Frontal cortex (tissue), 4 donors: Measurements from ENCODE around the gene SESN2. TPM values are rescaled to one million over a fixed set of nuclear protein-coding genes. Genes with fewer than 3 reads are reported as not detected.

ENCODE experiments used
- DNase-seq, 2 donors: peaks; one replicate each; pipeline ENCODE4 v3.0.0; 2012; ENCODE audit warnings: low spot score in 2 of 2
- FAIRE-seq: peaks from 2 replicates; lab custom pipeline; 2012; peaks lifted over from hg19 to GRCh38; lab: Jason Lieb, UNC
- total RNA-seq: library from RNA; depleted of rRNA; stranded (reverse); fragments of >200 nt; gene quantifications from one replicate; pipeline ENCODE4 v1.2.3, GENCODE V29; 2014
- donor health status: control.
- donor health status: control.
- donor health status: control.

The SESN2 gene
- total RNA-seq, 1 donor from 2014 or later, result 4.5 TPM

DNA sequence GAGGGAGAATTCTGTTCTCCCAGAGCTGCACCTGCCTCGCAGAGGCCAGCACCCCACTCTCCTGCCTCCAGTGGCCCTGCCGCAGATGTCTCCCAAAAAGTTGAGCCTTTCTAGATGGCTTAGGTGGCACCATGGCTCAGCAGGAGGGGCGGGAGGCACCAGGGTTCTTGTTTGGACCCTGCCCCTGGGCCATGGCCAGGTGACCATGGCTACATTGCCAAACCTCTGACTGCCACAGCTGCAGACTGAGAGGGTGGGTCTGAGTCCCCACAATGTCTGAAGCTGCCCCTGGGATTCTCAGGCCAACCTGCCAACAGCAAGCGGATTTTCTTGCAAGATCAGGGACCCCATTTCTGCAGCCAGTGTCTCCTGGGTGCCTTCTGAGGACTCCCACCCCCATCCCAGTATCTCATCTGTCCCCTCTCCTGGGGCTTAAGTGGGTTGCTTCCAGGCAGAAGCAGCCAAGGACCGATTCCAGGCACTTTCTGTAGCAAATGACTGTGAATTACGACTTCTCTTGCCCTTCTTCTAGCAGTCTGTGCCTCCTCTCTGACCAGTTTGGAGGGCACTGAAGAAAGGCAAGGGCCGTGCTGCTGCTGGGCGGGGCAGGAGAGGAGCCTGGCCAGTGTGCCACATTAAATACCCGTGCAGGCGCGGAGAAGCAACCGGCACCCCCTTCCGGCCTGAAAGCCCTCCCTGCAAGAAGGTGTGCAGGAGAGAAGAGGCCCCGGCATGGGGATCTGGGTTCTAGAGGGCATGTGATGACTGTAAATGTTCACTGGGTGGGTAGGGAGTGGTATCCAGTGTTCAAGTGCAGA, 22.5 kb downstream of the SESN2 start:
- FAIRE-seq, result no peak

DNA sequence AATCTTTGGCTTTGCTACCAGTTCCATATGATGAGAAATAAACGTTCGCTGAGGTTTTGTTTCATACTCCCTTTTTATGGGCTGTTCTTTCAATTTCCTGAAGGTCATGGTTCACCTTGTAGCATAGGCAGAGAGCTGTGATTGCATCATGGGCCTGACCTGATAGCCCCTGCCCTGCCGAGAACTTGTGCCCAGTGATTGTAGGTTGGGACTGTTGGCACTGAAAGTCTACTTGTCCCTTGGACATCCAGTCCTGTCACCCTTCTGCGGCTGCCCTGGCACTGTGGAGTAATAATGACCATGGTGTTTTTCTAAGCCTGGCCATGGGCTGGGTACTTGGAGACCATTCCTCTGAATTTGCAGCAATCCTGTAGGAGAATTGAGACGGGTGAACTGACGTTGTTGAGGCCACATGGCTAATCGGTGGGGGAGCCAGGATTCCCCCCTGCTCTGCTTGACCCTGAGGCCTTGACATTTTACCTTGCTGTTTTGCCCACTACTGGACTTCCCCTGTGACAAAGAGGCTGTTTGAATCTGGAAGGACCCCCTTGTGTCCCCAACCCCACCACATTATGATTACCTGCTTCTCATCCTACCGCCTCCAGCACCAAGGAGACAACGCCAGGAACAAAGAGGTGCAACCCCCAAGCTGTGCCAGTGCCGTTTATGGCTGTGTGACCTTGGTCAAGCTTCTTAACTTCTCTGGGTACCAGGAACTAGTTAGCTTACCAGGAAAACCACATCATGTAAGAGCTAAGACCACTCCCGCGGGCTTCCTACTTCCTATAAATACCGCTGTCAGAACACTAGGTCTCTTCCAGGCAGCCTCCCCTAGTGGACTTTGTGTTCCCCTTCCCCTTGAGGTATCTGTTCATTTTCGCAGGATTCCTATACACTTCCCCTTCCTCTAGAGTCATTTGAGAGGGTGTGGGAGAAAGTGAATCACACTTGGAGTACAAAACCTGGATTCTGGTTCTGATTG, 23.4 kb downstream of the SESN2 start:
- DNase-seq, result no peak

More for the DNA sequence above, 22.5 kb downstream of the SESN2 start:
- DNase-seq, result no peak

GRCh38 chr1:28286111-28286510, 26.8 kb downstream of the SESN2 start:
- FAIRE-seq, result no peak
- no peak for DNase-seq

More for the DNA sequence above, 23.4 kb downstream of the SESN2 start:
- FAIRE-seq, result no peak

GRCh38 chr1:28288487-28288886, 29.2 kb downstream of the SESN2 start:
- DNase-seq (no peak), FAIRE-seq (no peak)

DNA sequence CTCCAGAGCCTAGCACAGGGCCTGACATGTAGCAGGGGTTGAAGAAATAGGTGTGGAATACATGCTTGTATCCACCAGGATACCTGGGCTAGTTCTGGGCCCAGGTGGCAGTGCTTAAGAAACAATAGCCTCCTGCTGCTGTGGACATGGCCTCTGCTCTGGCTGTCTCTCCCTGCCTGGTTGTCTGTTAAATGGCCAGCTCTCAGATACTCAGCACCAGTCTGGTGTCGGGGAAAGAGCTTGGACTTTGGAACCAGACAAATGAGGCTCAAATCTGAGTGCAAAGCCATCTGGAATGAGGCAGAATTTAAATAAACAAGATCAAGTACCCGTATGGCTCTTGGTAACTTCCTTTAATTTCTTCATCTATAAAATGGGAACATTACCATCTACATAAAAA, 31.5 kb downstream of the SESN2 start:
- FAIRE-seq, result no peak
- DNase-seq, result no peak

DNA sequence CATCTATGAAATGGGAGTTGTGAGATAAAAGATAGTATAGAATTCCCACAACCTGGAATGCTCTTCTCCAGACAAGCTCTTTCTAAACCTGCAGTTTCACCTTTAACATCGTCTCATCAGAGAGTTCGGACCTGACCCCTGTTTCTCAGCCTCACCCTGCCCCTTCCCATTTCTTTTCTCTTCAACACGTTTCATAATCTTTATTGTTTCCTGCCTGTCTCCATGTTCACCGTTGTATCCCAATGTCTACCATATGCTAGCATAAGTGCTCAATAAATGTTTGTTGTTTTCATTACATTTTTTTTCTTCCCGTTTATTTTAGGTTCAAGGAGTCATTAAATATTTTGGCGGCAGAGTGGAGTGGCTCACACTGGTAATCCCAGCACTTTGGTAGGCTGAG, 32.4 kb downstream of the SESN2 start:
- FAIRE-seq (no peak), DNase-seq (no peak)

DNA sequence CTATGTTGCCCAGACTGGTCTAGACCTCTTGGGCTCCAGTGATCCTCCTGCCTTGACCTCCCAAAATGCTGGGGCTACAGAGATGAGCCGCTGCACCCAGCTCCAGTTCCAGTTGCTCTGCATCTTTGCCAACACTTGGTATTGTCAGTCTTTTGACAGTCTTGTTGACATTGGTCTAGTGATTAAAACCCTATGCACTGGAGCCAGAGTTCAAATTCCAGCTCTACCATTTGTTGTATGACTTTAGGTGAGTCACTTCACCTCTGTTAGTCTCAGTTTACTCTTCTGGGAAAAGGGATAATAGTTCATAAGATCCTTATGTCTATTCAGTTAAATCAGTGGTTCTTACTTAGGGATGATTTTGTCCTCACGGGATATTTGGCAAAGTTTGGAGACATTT, 36.6 kb downstream of the SESN2 start:
- DNase-seq (no peak), FAIRE-seq (no peak)

DNA sequence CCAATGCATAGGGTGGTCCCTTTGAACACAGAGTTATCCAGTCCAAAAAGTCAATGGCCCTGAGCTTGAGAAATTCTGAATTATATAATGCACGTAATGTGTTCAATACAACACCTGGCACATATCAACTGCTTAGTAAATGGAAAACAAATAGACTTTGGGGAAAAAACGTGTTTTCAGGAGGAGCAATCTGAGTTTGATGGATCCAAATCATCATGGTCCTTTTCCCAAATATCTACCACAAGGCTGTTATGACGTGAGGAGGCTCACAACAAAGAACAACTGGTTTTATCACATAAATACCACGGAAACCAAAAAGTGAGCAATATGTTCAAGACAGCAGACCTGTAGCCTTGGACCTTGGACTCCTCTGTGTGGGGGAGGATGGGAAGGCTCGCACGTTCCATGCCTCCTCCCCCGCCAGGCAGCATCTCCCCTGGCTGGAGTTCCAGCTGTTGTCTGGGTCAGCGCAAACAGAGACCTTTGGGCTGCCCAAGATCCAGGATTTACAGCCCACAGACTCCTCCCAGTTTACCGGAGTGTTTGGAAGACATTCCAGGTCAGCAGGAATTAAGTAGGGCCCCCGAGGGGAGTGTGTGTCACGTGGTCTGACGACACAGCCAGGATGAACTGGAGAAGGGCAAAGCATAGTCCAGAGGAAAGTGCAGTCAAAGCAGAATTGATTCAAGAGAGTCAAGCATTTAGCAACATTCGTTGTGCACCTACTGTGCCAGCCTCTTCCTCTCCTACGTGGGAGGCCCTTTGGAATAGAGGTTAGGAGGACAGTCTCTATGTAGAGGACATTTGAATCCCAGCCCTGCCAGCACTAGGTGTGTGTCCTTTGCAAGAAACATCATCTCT, 37.3 kb downstream of the SESN2 start:
- no peak for DNase-seq
- no peak for FAIRE-seq

GRCh38 chr1:28297826-28298225, 38.5 kb downstream of the SESN2 start:
- FAIRE-seq, result no peak

DNA sequence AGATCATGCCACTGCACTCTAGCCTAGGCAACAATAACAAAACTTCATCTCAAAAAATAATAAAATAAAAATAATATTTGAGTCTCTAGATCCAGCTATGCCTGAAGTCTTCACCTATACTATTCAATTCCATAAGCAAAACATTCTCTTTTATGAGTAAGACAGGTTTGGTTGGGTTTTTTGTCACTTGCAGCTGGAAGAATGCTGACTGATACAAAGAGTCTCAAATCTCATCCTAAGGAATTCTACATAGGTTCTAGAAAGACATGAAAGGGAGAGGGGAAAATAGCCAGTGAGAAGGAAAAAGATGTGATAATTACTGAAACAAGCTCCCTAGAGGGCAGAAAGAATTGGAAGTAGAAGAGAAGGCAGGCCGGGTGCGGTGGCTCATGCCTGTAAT, 39.1 kb downstream of the SESN2 start:
- no peak for DNase-seq
- FAIRE-seq, result no peak

More at GRCh38 chr1:28297826-28298225, 38.5 kb downstream of the SESN2 start:
- DNase-seq, result no peak

DNA sequence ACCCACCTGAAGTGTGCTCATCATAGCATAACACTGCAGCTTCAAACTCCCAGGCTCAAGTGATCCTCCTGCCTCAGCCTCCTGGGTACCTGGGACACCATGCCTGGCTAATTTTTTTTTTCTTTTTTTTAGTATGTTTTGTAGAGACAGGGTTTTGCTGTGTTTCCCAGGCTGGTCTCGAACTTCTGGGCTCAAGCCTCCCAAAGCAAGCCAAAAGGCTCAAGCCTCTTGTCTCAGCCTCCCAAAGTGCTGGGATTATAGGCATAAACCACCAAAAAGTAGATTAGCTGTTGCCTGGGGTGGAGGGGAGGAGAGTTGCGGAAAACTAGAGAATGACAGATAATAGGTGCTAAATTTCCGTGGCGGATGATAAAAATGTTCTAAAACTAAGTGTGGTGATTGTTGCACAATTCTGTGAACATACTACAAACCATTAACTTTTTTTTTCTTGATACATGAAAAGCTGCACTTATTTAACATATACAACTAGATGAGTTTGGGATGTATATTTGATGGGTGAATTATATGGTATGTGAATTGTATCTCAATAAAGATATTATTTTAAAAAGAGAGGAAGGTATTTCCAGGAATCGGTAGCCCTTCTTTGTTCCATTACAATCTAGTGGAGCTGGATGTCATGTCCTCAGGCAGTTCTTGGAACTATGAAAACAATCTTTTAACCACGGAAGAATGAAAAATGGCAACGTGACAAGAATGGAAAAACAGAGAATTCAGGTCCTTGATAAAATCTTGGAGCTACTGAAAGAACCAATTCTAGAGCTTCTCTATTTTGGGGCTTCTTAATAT, 42.3 kb downstream of the SESN2 start:
- no peak for FAIRE-seq
- no peak for DNase-seq

GRCh38 chr1:28302247-28302646, 42.9 kb downstream of the SESN2 start:
- DNase-seq (no peak), FAIRE-seq (no peak)

DNA sequence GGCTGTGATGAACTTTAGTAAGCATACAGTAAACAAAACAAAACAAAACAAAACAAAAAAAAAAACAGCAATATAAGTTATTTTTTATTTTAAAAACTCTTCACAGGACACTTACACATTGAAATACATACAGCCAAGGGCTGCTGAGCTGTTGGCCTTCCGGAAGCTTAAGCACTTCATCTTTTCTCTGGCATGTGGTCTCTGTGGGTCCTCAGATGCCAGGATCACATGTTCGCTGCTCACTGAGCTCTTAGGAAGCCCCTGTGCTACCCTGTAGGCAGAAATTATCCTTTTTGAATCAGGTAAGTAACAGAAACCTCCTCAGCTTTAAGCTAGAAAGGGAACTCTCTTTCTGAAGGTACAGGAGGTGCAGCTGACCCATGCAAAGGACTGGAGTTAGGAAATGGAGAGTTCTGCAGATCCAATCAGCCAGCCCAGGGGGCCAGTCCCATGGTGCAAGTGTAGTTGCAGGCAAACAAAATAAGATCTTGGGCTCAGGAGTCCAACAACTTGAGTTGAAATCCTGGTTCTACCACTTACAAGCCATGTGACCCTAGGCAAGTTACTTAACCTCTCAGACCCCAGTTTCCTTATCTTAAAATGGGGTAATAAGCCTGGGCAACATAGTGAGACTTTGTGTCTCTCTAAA, 47.1 kb downstream of the SESN2 start:
- FAIRE-seq (no peak), DNase-seq (no peak)

DNA sequence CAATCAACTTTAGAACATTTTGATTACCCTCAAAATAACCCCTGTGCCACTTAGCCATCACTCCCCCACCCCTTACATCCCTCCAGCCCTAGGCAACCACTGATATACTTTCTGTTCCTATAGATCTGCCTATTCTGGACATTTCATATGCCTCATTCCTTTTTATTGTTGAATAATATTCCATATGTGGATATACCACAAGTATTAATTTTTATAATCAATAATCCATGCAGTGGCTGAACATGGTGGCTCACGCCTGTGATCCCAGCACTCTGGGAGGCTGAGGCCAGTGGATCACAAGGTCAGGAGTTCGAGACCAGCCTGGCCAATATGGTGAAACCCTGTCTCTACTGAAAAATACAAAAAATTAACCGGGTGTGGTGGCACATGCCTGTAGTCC, 49.4 kb downstream of the SESN2 start:
- no peak for DNase-seq
- FAIRE-seq, result no peak

DNA sequence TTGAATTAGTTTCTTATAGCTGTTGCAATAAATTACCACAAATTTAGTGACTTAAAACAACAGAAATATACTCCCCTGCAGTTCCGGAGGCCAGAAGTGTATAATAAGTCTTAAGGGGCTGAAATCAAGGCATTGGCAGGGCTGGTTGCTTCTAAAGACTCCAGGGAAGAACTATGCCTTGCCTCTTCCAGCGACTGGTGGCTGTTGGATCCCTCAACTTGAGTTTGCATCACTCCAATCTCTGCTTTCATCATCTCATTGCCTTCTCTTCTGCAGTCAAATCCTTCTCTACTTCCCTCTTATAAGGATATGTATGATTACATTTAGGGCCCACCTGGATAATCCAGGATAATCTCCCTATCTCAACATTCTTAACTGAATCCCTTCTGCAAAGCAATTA, 50.4 kb downstream of the SESN2 start:
- no peak for FAIRE-seq

DNA sequence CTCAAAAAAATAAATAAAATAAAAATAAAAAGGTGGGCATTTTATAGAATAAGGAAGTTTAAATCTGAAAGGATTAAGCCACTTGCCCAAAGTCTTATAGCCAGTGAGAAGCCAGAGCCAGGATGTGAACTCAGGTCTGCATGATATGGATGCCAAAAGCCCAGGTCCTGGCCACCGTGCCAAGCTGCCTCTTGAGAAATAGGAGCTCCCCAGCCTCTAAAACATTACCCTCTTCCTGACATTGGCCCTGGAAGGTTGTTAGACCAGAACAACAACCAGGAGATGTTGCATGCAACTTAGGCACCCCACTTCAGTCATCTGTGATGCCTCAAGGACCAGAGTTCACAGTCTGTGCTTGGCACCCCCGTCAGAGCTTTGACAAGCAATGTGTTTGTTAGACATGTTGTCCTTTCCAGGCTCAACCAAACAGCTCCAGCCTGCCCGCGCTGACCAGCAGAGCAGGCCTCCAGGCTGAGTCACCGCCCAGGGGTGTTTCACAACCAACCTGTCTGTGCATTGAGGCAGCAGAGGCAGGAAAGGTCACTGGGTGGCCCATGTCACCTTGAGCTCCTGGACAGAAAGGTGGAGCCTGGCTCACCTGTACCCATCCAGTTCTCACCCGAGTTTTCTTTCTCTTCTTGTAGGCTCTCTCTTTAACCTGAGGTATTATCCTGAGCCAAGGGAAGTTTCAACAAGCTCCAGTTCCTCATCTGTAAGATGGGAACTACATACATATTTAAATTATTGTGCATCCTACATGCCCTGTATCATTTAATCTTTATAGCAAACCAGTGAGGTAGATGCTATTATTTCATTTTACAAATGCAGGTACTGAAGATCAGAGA, 54.6 kb downstream of the SESN2 start:
- FAIRE-seq (no peak), DNase-seq (no peak)

More for the DNA sequence above, 50.4 kb downstream of the SESN2 start:
- DNase-seq, result no peak

- DNase-seq, result no peak
- FAIRE-seq, result no peak
Observed at GRCh38 chr1:28314547-28314941, 55.2 kb downstream of the SESN2 start.

- no peak for DNase-seq
- FAIRE-seq, result no peak
Observed at GRCh38 chr1:28317014-28317413, 57.7 kb downstream of the SESN2 start.
